ENCODE data around the gene FCAMR.

FCAMR gene

GRCh38 chr1:207015791-207016190 lies 45.5 kb upstream of the FCAMR start (continued):
- TF ChIP-seq ZSCAN18 (tag by site-specific recombination; IDR thresholded peaks at IDR 0.05) (no peak), ZSCAN16 (tag by site-specific recombination; IDR thresholded peaks at IDR 0.05) (no peak)

- CTCF ChIA-PET, result interaction anchor here (2.6 kb wide), 1 partner anchor 9 kb away, joined by 16 read pairs; no protein-coding TSS in a partner anchor
- H3K9me3 ChIP-seq (ENCODE audit: control insufficient read depth, insufficient read depth, low read depth, low read length), result no peaks in the 10 kb centered on the region
- TF ChIP-seq ZNF548 (tag by site-specific recombination; IDR thresholded peaks at IDR 0.05) (no peak), ZNF626 (tag by site-specific recombination; IDR thresholded peaks at IDR 0.05) (no peak), ZNF416 (tag by site-specific recombination; IDR thresholded peaks at IDR 0.05) (no peak), KLF7 (tag by site-specific recombination; IDR thresholded peaks at IDR 0.05; ENCODE audit: borderline replicate concordance) (no peak), ZNF404 (tag by site-specific recombination; IDR thresholded peaks at IDR 0.05) (no peak), ZNF146 (tag by site-specific recombination; IDR thresholded peaks at IDR 0.05) (no peak), KLF9 (tag by site-specific recombination; IDR thresholded peaks at IDR 0.05; ENCODE audit: low read depth) (no peak), ZNF335 (tag by site-specific recombination; conservative IDR thresholded peaks at IDR 0.05) (no peak)
- H3K4me1 ChIP-seq (ENCODE audit: control insufficient read depth, insufficient read depth, low read length), result no peaks in the 10 kb centered on the region
- no peaks in the 10 kb centered on the region for H3K36me3 ChIP-seq (ENCODE audit: control insufficient read depth in 2 of 2, insufficient read depth in 1 of 2, low read length in 2 of 2)
- POLR2A ChIA-PET, result no interaction called here
- no peak overlapping the region for H3K4me3 ChIP-seq (ENCODE audit: low read depth, low read length)
- no peak overlapping the region for H3K27ac ChIP-seq (ENCODE audit: extremely low read depth, low read depth, low read length)
These were observed 44.5 kb upstream of the FCAMR start for GRCh38 chr1:207014728-207015127.

- Histone ChIP-seq H3K9me3 (ENCODE audit: control insufficient read depth, insufficient read depth, low read depth, low read length) (no peaks in the 10 kb centered on the region), H3K36me3 (ENCODE audit: control insufficient read depth in 2 of 2, insufficient read depth in 1 of 2, low read length in 2 of 2) (no peaks in the 10 kb centered on the region), H3K4me1 (ENCODE audit: control insufficient read depth, insufficient read depth, low read length) (no peaks in the 10 kb centered on the region), H3K27ac (ENCODE audit: extremely low read depth, low read depth, low read length) (no peak overlapping the region), H3K4me3 (ENCODE audit: low read depth, low read length) (no peak overlapping the region)
- ChIA-PET CTCF (interaction anchor here (2.6 kb wide), 1 partner anchor 8 kb away, joined by 16 read pairs; no protein-coding TSS in a partner anchor), POLR2A (no interaction called here)
- TF ChIP-seq KLF10 (tag by site-specific recombination; IDR thresholded peaks at IDR 0.05), result no peak
- no peak for TF ChIP-seq ZNF610 (tag by site-specific recombination; IDR thresholded peaks at IDR 0.05; ENCODE audit: borderline replicate concordance)
- no peak for TF ChIP-seq MYNN (tag by site-specific recombination; IDR thresholded peaks at IDR 0.05; ENCODE audit: borderline replicate concordance)
- no peak for TF ChIP-seq ZSCAN23 (tag by site-specific recombination; IDR thresholded peaks at IDR 0.05)
- no peak for TF ChIP-seq ZNF350 (tag by site-specific recombination; IDR thresholded peaks at IDR 0.05)
- no peak for TF ChIP-seq ZEB2 (tag by site-specific recombination; IDR thresholded peaks at IDR 0.05)
- no peak for TF ChIP-seq ZNF501 (tag by site-specific recombination; IDR thresholded peaks at IDR 0.05)
- TF ChIP-seq ZNF514 (tag by site-specific recombination; IDR thresholded peaks at IDR 0.05), result no peak
- no peak for TF ChIP-seq HOXC10 (CRISPR knock-in tag; IDR thresholded peaks at IDR 0.05)
- TF ChIP-seq ZNF747 (tag by site-specific recombination; IDR thresholded peaks at IDR 0.05), result no peak
These were observed 43.2 kb upstream of the FCAMR start for GRCh38 chr1:207013321-207014085.

- Histone ChIP-seq H3K4me1 (ENCODE audit: control insufficient read depth, insufficient read depth, low read length) (no peaks in the 10 kb centered on the region), H3K4me3 (ENCODE audit: low read depth, low read length) (no peak overlapping the region), H3K9me3 (ENCODE audit: control insufficient read depth, insufficient read depth, low read depth, low read length) (no peaks in the 10 kb centered on the region), H3K27ac (ENCODE audit: extremely low read depth, low read depth, low read length) (no peak overlapping the region), H3K36me3 (ENCODE audit: control insufficient read depth in 2 of 2, insufficient read depth in 1 of 2, low read length in 2 of 2) (no peaks in the 10 kb centered on the region)
- POLR2A ChIA-PET, result no interaction called here
- CTCF ChIA-PET, result interaction anchor here (0.6 to 1.1 kb wide), 2 partner anchors 22 to 30 kb away, joined by 3 to 4 read pairs; partner anchors contain the start of gene C1orf116
- TF ChIP-seq TRIM28 (IDR thresholded peaks at IDR 0.05; ENCODE audit: borderline replicate concordance, low read length) (no peak), ZFP3 (tag by site-specific recombination; IDR thresholded peaks at IDR 0.05; ENCODE audit: low read depth) (no peak), ZNF175 (tag by site-specific recombination; IDR thresholded peaks at IDR 0.05) (no peak), ZNF518A (tag by site-specific recombination; conservative IDR thresholded peaks at IDR 0.05; ENCODE audit: low read depth) (no peak), ZNF248 (tag by site-specific recombination; IDR thresholded peaks at IDR 0.05) (no peak), ZBTB8A (tag by site-specific recombination; IDR thresholded peaks at IDR 0.05) (no peak)
These were observed 40.5 kb upstream of the FCAMR start for GRCh38 chr1:207010726-207011125.

Measured in HEK293 (cell line).